ENCODE measurements around the gene LRP1B.

Gene LRP1B

DNA sequence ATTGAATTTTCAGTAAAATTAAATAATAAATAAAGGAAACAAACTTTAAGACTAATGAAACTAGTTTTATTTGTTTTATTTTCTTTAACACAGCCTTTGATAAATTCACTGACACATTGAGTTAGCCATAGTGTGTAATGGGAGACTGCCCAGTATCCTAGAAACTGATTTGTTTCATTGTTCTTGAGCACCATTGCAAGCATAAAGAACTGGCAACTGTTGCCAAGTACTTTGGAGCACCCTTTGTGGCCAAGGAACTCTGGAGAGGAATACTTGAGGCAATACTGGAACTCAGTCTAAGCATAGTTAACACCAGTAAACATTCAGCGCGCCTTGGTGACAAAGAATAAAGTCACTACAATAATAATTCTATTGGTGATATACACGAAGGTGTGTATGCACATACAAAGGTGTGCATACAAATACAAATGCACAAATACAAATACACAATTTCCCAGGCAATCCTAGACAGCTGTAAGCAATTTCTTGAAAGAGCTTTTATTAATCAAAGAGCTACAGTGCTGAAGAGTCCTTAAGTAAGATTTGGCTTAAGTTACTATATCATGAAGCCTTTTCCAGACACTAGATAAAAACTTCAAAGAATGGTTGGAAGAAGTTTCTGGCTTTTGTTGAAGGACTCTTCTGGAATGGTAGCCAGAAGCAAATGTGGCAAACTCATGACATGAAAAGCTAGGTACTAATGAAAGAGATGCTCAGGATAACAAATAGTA is 1371.2 kb downstream of the LRP1B start:
- TF ChIP-seq, protein P1, sequence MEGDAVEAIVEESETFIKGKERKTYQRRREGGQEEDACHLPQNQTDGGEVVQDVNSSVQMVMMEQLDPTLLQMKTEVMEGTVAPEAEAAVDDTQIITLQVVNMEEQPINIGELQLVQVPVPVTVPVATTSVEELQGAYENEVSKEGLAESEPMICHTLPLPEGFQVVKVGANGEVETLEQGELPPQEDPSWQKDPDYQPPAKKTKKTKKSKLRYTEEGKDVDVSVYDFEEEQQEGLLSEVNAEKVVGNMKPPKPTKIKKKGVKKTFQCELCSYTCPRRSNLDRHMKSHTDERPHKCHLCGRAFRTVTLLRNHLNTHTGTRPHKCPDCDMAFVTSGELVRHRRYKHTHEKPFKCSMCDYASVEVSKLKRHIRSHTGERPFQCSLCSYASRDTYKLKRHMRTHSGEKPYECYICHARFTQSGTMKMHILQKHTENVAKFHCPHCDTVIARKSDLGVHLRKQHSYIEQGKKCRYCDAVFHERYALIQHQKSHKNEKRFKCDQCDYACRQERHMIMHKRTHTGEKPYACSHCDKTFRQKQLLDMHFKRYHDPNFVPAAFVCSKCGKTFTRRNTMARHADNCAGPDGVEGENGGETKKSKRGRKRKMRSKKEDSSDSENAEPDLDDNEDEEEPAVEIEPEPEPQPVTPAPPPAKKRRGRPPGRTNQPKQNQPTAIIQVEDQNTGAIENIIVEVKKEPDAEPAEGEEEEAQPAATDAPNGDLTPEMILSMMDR (IDR thresholded peaks at IDR 0.05; ENCODE audit: extremely low read depth, missing control alignments): no peak
- no peak for DNase-seq (ENCODE audit: low spot score)

DNA sequence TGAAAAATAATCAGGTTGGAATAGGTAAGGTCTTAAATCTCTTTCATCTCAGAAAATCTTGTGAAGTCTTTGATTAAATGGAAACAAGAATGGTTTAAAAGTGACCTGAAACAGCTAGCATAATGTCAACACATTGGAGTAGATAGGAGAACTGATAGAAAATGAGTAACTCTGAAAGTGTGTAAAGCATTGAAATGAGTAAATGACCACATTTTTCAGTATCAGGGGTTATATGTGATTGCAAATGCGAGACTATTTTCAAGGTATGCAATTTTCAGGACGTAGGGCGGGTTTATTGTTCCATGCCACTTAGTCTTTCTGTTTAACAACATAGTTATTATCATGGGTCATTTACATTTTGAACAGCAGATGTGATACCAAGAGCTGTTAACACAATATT is 1383.2 kb downstream of the LRP1B start:
- DNase-seq (ENCODE audit: low spot score): no peak

DNA sequence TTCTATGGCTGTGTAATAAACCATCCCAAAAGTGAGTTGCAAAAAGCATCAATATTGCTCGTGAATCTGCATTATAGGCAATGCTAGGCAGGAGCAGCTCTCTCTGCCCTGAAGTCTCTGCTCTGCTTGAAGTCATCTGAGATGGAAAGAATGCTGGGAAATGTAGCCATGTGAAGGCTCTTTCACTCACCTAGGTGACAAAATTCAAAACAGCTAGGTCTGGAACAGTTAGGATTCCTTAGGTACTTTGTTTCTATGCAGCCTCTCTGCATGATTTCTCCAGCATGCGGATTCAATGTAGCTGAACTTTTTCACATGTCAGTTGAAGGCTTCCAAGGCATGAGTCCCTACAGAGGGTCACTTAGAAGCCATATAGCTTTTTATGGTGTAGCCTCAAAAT is 1383.7 kb downstream of the LRP1B start:
- DNase-seq (ENCODE audit: low spot score): no peak
- TF ChIP-seq, protein P1 (IDR thresholded peaks at IDR 0.05; ENCODE audit: extremely low read depth, missing control alignments): no peak

More for the DNA sequence above, 1383.2 kb downstream of the LRP1B start:
- TF ChIP-seq, protein P1 (IDR thresholded peaks at IDR 0.05; ENCODE audit: extremely low read depth, missing control alignments): no peak

DNA sequence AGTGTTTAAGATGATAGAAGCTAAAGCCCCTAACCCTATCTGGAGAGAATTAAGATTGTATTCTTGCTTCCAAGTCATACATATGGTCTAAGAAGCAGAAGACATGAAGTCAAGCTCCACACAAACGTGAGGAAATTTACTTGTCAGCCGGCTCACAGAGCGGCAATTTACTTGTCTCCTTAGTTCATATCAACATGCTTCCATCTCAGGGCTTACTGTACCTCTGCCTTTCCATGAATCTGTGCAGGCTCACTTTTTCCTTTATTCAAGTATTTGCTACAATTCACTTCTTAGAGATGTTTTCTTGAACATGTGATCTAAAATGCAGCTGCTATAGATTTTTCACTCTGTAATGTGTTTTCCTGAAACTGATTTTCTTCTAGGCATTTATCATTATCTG is 1386.4 kb downstream of the LRP1B start:
- no peak for DNase-seq (ENCODE audit: low spot score)
- TF ChIP-seq, protein P1 (IDR thresholded peaks at IDR 0.05; ENCODE audit: extremely low read depth, missing control alignments): no peak

DNA sequence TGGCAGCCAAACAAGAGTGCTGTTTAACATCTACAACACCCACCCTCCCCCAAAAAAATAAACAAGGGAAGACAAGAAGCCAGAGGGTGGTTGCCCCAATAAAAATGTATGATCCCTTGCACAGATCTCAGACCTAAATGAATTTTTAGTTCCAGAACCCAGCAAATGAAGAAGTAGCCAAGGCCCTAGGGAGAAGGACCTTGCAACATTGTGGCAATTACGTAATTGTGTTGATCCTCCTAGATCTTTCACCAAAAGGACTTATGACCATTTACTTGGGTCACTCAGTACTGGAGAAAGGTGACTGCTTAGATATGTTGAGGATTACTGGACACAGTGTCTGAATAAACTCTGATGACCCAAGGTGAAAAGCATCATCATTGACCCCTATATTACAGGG is 1393.8 kb downstream of the LRP1B start:
- TF ChIP-seq, protein P1 (IDR thresholded peaks at IDR 0.05; ENCODE audit: extremely low read depth, missing control alignments): no peak
- DNase-seq (ENCODE audit: low spot score): no peak

DNA sequence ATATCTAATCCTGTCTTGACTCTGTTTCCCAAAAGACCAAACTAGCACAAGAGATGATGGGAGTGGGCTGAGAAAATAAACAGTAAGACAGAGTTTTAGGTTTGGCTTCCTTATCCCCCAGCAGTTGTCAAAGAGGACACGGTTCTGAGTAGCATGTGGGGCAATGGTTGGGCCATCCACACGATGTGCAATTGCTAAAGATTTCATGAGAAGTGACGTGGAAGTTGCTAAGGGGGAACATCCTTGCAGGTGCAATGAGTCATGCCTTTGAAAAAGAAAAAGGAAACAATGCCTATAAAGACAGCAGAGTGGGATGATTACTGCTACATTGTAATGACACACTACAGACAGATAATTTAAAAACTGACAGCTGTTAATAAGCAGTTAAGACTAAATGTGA is 1395.8 kb downstream of the LRP1B start:
- no peak for DNase-seq (ENCODE audit: low spot score)

DNA sequence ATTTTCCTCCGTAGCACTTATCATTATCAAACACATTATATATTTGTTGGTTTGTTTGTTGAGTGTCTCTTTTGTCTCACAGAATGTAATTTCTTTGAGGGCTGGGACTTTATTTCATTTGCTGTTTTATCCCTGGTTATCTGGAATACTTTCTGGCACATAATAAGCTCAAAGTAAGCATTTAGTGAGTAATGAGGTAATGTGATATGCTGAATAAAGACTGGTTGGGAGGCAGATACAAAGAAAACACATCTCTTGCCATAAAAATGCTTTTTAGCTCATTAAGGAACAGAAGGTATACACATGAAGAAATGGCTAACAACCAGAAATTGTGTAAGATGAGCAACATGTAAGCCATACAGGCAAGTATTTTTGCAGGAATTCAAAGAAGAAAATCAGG is 1411.8 kb downstream of the LRP1B start:
- TF ChIP-seq, protein P1 (IDR thresholded peaks at IDR 0.05; ENCODE audit: extremely low read depth, missing control alignments): no peak
- no peak for DNase-seq (ENCODE audit: low spot score)

More for the DNA sequence above, 1395.8 kb downstream of the LRP1B start:
- TF ChIP-seq, protein P1 (IDR thresholded peaks at IDR 0.05; ENCODE audit: extremely low read depth, missing control alignments): no peak

Data from GM20000 (cell line).